GM21515 (cell line): ENCODE data around the gene CDH4.

ENCODE experiments used
- ATAC-seq: cut with Tn5 transposase; IDR thresholded peaks from one replicate; pipeline ENCODE4 v1.9.1; 2021; ENCODE audit not compliant: unreplicated experiment

CDH4 gene

GRCh38 chr20:61300709-61301108 lies 48.6 kb downstream of the CDH4 start:
- ATAC-seq, result no peak

- no peak for ATAC-seq
Measured at GRCh38 chr20:61301711-61302525, 49.9 kb downstream of the CDH4 start.

GRCh38 chr20:61303217-61303616 lies 51.2 kb downstream of the CDH4 start:
- ATAC-seq, result no peak

- no peak for ATAC-seq
Measured at GRCh38 chr20:61303675-61304074, 51.6 kb downstream of the CDH4 start.

GRCh38 chr20:61304750-61305149 lies 52.7 kb downstream of the CDH4 start:
- no peak for ATAC-seq

- no peak for ATAC-seq
Measured at GRCh38 chr20:61306937-61307475, 54.9 kb downstream of the CDH4 start.

GRCh38 chr20:61307686-61308476 lies 55.8 kb downstream of the CDH4 start:
- ATAC-seq, result no peak

- no peak for ATAC-seq
Measured at GRCh38 chr20:61308477-61308774, 56.4 kb downstream of the CDH4 start.

- ATAC-seq, result no peak
Measured at GRCh38 chr20:61310954-61311353, 58.9 kb downstream of the CDH4 start.

- no peak for ATAC-seq
Measured at GRCh38 chr20:61311656-61312387, 59.8 kb downstream of the CDH4 start.

- ATAC-seq, result no peak
Measured at GRCh38 chr20:61312925-61313324, 60.9 kb downstream of the CDH4 start.

GRCh38 chr20:61313396-61313795 lies 61.3 kb downstream of the CDH4 start:
- no peak for ATAC-seq

GRCh38 chr20:61314326-61315010 lies 62.4 kb downstream of the CDH4 start:
- ATAC-seq, result no peak

- ATAC-seq, result no peak
Measured at GRCh38 chr20:61315319-61315718, 63.3 kb downstream of the CDH4 start.

GRCh38 chr20:61316346-61316745 lies 64.3 kb downstream of the CDH4 start:
- no peak for ATAC-seq

- ATAC-seq, result no peak
Measured at GRCh38 chr20:61317966-61318530, 66.0 kb downstream of the CDH4 start.

- no peak for ATAC-seq
Measured at GRCh38 chr20:61320691-61321425, 68.8 kb downstream of the CDH4 start.

GRCh38 chr20:61321481-61321880 lies 69.4 kb downstream of the CDH4 start:
- no peak for ATAC-seq

- no peak for ATAC-seq
Measured at GRCh38 chr20:61322151-61322865, 70.2 kb downstream of the CDH4 start.
